NCI-H2171 treated with DMSO at 0.1 percent for 48 hours (cell line): ENCODE results near the gene PKDCC.

Experiments used
- DNase-seq: peaks from one replicate; lab custom pipeline; 2025; lab: John Stamatoyannopoulos, UW

PKDCC gene

DNA sequence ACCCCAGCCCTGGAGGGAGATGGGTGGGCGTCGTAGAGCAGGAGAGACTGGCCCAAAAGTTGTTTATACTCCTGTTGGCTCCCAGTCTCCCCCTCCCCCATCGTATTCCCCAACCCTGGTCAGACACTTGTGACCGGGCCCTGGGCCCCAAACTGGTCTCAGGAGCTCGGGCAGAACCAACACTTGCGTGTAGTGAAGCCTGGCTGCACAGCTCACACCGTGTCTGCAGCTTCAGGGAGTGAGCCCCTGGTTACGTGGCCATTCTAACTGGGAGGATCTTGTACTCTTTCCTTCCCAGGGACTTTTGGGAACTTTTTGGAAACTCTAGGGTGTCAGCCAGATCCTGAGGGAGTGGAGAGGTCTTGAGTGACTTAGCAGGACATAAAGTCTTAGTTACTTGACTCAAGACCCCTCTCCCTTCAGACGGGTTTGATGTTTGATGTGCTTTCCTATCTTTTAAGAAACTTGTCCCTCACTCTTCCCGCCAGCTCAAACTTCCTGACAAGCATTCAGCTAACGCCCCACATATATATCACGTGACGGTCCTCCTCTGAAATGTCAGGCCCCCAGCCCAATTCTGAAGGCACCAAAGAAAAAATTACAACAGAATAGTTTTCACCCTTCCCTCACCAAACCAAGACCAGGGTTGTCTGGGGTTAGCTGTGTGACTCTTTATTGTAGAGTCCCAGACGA is 2.3 kb downstream of the PKDCC start:
- no peak for DNase-seq

DNA sequence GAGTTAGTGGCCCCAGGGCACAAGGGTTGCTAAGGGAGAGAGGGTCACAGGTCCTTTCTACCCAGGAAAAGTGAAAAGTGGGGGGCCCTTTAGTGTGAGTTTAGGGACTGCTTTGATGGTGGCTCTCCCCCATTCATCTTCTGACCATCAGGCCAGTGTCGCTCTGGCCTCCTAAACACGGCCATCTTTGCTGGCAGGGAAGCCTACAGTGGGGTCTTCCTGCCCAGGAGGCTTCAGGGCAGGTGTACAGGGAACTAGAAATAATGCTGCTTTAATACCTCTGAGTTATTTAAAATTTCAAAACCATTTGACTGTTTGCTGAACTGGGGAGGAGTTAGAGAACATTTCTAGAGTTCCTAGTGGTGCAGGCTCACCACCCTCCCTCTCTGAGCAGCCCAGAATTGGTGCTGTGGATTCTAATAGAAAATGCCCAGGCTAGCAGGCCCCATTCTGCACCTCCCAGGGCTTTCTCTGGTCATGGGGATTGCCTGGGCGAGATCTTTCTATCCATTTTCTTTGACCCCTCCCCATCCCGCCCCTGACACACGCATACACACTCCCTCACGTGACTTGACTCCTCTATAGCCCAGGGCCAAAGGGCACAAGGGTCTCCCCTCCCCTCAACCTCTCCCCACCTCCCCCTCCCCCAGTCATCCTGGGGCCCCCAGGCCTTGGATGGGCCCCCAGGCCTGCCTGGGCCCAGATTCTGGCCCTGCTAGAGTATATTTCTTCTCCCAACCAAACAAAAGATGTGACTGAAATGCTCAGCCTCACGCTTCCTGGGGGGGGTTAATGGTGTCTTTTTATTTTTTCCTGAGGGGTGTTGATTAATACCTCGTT is 3.1 kb downstream of the PKDCC start:
- no peak for DNase-seq

DNA sequence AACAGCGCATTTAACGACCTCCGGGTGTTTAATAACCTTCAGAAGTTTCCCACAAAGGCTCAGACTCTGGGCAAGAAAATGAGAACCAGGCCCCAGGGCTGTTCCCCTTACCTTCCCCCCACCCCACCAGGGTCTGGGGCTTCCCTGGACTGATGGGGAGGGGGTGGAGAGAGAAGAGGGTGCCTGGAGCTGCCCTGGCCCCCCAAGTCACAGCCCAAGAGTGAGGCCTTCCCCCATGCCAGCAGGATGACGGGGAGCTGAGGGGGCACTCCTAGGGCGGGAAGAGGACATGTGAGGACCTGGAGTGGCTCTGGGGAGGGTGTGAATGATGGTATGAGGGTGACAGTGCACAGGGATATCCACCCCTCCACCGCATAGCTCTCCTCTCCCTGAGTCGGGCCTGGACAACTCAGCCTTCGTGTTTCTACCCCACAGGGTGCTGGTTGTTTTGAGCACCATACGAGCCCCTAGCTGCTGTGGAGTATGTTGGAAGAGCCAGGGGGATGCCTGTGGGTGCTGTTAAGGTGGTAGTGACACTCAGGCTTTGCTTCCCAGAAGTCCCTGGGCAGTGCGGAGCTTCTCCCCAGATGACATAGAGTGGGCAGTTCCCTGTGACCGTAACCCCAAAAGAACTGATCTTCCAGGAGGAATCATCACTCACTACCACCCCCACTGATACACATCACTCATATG is 3.9 kb downstream of the PKDCC start:
- DNase-seq: no peak

DNA sequence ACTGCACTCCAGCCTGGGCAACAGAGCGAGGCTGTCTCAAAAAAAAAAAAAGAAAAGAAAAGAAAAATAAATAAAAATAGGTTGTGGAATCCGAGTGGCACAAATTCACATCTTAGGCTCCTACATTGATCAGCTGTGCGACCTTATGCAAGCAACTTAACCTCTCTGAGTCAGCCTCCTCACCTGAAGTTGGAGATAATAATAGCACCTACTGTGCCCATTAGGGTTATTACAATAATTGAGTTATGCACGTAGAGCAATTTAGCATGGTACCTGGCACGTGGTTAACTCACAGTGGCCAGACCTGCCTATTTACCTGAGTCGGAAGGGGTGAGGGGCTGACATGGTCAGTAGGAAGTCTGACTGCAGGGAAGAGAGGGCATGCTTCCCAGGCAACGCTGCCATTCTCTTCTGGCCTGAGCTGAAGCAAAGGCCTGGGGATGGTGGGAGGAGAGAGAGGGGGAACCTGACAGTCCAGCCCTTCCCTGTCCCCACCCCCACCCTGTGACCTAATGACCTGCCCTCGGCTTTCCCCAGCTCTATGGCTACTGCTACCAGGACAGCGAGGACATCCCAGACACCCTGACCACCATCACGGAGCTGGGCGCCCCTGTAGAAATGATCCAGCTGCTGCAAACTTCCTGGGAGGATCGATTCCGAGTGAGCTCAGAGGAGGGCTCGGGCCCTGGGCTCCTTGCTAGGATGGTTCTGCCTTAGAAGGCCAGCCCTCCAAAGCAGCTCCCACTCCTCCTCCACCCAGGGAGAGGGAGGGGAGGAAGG is 5.1 kb downstream of the PKDCC start:
- no peak for DNase-seq

DNA sequence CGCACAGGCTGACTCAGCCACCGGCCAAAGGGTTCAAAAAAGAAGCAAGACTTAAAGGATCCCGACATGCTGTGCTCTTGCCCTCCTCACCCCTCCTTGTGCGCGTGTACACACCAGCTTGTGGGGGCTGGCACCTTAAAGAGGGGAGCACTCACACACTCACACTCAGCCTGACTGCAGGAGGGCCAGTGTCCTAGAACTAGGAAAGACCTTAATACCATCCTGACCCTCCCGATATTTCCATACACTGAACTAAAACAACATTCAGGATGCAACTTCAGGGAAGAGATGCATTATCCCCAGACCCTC is 5.6 kb downstream of the PKDCC start:
- no peak for DNase-seq

DNA sequence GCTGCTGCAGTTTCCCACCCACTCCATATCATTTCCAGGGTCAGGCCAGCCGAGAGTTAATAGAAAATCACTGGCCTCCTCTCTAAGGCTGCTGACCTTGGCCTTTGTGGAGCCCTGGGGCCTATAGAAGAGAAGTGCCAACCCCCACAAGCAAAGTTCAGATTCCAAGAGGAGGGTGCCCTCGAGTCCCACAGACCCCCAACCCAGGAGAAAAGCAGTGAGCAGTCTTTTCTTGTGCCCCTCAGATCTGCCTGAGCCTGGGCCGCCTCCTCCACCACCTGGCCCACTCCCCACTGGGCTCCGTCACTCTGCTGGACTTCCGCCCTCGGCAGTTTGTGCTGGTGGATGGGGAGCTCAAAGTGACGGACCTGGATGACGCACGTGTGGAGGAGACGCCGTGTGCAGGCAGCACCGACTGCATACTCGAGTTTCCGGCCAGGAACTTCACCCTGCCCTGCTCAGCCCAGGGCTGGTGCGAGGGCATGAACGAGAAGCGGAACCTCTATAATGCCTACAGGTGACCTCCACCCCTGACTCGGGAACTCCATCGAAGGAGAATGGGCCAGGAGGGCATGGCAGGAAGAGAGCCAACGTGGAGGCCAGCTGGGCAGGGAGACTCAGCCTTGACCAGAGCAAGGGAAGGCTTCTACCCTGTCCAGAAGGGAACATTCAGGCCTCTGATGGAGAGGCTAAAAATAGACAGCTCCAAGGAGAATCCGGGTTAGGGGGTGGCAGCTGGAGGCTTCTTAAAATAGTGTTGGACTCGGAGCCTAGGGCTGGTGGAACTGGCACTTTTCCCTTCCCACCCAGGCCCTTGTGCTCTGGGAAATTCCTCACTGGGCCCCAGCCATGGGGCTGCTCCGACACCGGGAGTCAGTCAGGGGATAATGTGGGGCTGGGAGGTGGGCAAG is 6.2 kb downstream of the PKDCC start:
- no peak for DNase-seq

DNA sequence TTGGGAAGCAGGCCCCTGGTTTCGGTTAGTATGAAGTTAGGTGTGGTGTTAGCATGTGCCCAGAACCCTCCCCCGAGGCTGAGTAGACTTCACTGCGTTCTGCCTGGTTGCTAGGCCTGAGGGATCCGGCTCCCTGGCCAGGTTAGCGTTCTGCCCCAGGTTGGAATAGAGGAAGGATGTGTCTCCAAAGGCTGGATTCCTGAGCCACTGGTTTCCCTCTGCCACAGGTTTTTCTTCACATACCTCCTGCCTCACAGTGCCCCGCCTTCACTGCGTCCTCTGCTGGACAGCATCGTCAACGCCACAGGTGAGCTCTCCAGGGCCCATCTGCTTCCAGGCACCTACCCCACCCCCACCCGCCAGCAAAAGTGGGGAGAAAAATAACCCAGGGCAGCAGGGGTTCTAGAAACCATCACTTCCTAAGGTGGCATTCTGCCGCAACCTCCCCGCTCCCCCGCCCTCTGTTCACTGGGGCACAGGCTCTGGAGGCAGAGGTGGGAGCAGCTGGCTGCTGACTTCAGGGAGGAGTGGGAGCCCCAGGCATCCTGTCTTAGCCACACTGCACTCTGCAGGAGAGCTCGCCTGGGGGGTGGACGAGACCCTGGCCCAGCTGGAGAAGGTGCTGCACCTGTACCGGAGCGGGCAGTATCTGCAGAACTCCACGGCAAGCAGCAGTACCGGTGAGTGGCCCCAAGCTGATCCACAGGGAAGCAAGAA is 7.1 kb downstream of the PKDCC start:
- peak; percentile 17 for DNase-seq

DNA sequence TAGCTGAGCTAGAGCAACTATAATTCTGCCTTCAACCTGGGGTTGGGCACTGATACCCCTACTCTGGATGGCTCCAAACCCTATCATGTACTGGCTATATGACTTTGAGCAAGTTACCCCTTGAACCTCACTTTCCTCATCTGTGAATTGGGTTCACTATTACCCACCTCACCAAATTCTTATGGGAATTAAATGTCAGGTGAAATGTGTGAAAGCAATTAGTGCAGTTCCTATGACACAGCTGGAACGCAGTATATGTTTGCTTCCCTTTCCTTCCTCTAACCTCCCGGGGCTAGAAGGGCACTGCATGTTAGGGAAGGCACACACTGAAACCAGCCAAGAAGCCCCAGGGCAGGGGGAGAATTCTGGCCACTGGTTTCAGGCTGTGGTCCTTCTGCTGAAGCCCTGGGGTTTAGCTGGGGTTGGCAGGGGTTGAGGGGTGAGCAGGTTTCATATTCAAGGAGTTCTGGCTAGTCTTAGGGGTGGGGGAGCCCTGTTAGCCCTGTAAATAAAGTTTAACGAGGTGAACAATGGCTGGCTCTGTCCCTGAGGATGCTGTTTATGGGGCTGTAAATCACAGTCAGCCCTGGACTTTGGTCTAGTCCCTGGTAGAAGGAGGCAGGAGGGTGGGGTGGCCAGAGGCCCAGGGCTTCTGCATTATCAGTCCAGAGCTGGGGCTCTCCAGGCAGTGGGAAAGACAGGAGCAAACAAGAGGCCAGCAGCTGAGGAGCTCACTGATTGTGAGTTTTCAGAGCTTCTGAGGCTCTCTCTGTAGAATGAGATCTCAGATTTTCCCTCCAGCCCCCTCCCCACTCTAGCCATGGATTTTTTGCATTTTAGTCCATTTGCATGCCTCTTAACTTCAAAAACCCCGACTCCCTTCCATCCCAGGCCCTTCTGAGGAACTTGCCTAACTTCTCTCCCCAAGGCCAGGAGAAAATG is 8.0 kb downstream of the PKDCC start:
- DNase-seq: no peak

DNA sequence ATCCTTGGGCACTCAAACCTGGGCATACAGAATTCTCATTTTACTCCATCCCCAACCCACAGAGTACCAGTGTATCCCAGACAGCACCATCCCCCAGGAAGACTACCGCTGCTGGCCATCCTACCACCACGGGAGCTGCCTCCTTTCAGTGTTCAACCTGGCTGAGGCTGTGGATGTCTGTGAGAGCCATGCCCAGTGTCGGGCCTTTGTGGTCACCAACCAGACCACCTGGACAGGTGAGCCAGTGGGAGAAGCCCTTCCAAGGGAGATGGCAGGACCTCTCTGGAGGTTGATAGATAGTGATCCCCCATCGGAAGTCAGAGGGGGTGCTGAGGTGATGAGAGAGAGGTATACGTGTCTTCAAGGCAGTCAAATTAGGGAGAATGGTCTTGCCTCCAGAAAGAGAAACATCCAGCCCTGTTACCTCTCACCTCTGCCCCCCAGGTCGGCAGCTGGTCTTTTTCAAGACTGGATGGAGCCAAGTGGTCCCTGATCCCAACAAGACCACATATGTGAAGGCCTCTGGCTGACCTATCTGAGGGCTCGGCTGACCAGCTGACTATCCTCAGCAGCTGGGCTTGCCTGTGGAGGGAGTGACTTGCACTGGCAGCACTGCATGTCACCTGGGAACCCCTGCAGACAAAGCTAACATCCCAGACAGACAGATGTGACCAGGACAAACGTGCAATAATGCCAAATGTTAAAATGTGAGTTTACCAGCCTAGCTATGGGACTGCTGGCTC is 9.5 kb downstream of the PKDCC start:
- DNase-seq: no peak

DNA sequence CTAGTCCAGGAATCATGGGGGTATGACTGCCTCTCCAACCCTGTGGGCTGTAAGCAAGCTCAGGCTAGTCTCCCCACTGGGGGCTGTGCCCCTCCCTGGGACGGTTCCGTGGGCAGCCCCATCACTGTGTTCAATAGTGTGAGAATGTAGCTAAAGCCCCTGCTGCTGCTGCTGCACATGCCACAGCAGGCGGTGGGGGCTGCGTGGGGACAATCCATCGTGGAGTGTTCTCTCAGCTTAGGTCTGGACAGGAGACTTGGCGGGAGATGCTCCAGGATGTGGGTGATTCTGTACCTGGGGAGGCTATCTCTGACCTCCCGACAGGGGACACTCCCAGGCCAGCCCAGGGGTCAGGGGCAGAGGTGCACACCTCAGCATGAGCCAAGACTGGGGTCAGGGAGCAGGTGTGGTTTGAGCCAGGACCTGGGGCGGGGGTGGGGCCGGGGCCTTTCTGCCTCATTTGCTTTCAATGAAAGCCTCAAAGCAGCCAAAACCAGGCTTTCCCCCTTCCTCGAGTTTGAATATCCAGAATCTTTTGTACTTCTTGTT is 10.2 kb downstream of the PKDCC start:
- no peak for DNase-seq

DNA sequence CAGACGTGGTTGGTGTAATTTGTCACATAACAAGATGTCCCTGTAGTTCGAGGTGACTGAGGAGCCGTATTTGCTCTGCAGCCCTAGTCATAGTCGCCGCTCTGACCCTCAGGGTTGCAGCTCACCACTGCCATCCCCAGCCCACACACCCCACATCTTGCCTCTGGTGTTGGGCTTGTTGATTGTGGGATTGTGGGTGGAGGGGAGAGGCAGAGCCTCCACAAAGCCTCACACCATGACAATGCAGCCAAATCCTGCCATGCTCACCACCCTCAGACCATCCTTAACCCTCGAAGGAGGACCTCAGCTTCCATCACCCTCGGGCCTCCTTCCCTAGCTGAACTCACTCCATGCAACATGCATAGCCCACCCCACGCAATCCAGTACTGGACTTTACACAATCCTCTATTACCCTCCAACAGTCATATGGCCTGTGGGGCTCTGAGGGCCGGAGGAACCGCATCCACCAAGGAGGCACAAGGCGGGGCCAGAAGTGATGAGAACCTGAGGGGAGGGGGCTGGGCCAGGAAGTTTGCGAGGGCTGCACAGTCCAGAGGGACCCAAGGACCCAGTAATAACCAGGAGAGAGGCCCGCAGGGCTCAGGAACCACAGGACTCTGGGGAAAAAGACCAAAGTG is 11.6 kb downstream of the PKDCC start:
- no peak for DNase-seq

DNA sequence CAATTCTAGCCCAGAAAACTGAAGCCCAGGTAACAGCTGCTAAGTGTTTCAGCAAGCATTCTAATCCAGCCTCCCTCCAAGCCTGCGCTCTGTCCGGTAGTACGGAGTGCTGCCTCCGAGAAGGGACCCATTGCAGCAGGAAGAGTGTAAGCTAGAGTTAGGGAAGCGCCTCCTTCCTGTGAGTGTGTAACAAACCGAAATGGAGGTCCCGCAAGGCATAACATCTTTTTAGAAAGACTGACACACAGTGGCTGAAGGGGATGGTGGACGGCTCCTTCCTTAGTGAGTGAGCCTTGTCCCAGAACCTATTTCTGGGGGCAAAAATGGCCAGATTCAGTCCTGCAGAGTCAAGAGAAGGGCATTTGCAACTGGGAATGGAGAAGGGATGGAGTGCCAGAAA is 12.2 kb downstream of the PKDCC start:
- no peak for DNase-seq

DNA sequence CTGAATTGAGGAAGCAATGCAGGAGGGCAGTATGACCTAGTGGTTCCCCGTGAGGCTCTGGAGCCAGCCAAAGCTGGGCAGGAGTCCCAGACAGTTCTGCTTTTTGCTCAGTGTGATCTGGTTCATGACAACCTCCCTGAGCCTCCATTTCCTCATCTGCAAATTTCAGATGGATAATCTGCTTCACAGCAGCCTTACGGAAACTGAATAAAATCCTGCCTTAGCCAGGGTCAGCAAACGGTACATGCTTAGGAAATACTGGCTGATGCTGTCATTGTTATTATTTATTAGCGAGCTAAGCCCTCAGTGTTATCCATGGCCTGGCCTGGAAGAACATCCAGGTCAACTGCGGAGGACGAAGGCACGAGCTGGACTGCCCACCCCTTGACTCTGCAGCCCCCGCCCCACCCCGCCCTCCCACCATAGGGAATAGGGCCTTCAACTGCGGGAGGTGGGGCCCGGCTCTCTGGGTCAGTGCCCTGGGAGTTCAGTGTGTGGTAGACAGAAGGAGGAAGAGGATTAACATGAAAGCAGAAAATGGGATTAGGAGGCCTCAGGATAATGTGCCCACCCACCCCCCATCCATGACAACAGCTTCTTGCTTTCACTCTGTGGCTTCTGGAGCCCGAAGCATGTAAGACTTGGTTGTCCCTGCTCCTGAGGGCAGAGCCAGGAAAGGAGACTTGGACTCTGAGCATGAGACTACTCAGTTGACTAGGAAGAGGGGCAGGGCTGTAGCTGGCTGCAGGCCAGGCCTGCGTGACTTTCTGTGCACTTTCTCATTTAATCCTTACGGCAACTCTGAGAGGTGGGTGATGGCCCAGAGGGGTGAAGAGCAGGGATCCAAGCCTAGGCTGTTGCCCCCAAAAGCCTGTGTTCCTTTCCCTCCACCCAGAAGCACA is 13.1 kb downstream of the PKDCC start:
- DNase-seq: no peak

DNA sequence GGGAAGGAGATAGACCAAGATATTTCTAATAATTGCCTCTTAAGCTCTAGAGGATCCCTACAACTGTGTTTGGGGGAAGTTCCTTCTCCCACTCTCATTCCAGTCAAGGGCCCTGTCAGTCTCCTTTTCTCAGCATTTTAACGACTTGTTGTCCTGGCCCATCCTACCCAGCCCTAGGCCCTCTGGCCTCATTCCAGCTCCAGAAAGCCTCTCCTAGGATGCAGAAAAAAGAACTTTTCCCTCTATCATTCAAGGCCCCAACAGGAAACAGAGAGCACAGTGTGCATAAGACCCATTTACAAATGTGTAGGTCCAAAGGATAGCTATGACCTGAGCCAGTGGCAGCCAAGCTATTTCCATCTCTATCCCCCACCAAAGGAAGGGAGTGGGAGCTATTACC is 14.0 kb downstream of the PKDCC start:
- no peak for DNase-seq

DNA sequence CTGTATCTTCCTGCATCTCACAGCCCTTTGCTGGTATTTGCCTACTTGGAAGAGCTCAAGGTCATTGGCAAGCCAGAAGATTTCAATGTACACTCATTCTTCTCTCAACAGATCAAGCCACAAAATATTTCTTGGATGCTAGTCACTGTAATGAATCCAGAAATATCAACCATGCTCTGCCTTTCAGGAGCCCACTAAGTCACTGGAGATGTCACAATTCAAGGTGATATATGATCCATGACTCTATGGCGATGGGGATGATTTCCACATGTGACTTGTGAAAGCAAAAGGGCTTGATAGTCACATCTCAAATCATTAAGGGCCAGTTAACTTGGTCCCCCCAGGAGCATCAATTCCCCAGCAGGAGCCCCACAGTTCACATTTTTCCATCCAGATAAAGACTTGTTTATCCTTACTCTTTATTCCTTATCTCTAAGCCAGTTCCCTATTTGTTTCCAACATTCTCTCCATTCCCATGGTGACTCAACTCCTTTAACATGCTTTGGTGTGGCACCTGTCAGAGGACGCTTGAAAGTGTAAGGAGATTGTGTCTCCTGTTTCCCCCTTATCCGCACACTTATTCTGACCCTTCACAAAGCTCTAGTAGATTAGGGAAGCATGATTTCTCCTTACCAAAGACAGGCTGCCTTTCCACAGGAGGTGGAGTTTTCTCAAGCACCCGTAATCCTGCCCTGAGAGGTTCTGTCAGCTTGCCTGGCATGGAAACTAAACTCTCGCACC is 15.8 kb downstream of the PKDCC start:
- no peak for DNase-seq

DNA sequence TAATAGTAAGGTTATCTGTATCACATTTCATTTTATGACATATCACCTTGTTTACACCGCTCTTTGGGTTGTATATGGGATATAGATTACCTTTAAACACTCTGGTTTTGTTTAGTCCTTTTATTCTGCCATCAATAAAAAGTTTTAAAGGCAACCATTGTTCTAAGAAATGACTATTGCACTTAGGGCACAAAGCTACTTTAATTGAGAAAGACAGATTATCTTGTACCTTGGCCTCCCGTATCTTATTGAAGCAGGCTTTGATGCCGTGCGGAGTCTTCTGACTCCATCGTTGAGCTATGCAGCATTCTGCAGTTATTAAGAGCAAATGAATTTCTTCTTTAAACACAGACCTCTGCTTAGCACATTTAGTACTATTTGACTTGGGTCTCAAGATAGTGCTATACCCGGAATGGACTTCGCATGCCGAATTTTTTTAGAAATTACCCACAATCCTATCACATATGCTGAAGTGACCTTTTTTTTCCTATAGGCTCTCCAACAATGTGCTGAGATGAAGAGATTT is 16.7 kb downstream of the PKDCC start:
- DNase-seq: no peak
